Esophagus (tissue), 2 donors: Measurements from ENCODE around the gene SLC37A1. TPM values are rescaled to one million over a fixed set of nuclear protein-coding genes. Genes with fewer than 3 reads are reported as not detected.

ENCODE experiments used
- H3K27ac ChIP-seq, 2 donors: one replicate each; pipeline ENCODE4 v1.5.1; 2013; ENCODE audit warnings: low read depth in 2 of 2, mild to moderate bottlenecking in 2 of 2, inconsistent platforms in 1 of 2, low read length in 1 of 2, moderate library complexity in 1 of 2
- H3K27me3 ChIP-seq, 2 donors: one replicate each; pipeline ENCODE4 v1.6.1; 2013; ENCODE audit warnings: low read length in 2 of 2, control low read depth in 1 of 2, mild to moderate bottlenecking in 1 of 2; ENCODE audit not compliant: insufficient read depth in 2 of 2, control insufficient read depth in 1 of 2
- H3K36me3 ChIP-seq, 2 donors: one replicate each; pipeline ENCODE4 v1.6.1; 2013; ENCODE audit warnings: low read length in 1 of 2; ENCODE audit not compliant: control insufficient read depth in 2 of 2, insufficient read depth in 2 of 2
- H3K4me1 ChIP-seq, 2 donors: one replicate each; pipeline ENCODE4 v1.6.1; 2013; ENCODE audit warnings: low read length in 1 of 2; ENCODE audit not compliant: control insufficient read depth in 2 of 2, insufficient read depth in 2 of 2
- H3K4me3 ChIP-seq, 2 donors: one replicate each; pipeline ENCODE4 v1.5.1; 2013; ENCODE audit warnings: low read length in 2 of 2, mild to moderate bottlenecking in 2 of 2, low read depth in 1 of 2, moderate library complexity in 1 of 2
- H3K9me3 ChIP-seq, 2 donors: one replicate each; pipeline ENCODE4 v1.6.1; 2013; ENCODE audit warnings: mild to moderate bottlenecking in 2 of 2, low read depth in 1 of 2, low read length in 1 of 2, moderate library complexity in 1 of 2; ENCODE audit not compliant: control insufficient read depth in 2 of 2, insufficient read depth in 1 of 2
- WGBS, 2 donors: extraction: QIAGEN DNeasy Blood & Tissue Kit; methylation state at CpG; one replicate each; pipeline ENCODE4 v1.1.7; 2013; 5-methylcytosine and 5-hydroxymethylcytosine counted together
- polyA plus RNA-seq, 2 donors: library from polyadenylated mRNA; stranded (reverse); fragments of 200-250 nt; gene quantifications; one replicate each; pipeline ENCODE4 v1.2.3, GENCODE V29; 2013
- donor health status: healthy with polysubstance abuse.
- donor health status: Bipolar disorder and iron deficiency.

SLC37A1 gene
- 10 to 100 TPM; 12.4 to 14.1 TPM for polyA plus RNA-seq

DNA sequence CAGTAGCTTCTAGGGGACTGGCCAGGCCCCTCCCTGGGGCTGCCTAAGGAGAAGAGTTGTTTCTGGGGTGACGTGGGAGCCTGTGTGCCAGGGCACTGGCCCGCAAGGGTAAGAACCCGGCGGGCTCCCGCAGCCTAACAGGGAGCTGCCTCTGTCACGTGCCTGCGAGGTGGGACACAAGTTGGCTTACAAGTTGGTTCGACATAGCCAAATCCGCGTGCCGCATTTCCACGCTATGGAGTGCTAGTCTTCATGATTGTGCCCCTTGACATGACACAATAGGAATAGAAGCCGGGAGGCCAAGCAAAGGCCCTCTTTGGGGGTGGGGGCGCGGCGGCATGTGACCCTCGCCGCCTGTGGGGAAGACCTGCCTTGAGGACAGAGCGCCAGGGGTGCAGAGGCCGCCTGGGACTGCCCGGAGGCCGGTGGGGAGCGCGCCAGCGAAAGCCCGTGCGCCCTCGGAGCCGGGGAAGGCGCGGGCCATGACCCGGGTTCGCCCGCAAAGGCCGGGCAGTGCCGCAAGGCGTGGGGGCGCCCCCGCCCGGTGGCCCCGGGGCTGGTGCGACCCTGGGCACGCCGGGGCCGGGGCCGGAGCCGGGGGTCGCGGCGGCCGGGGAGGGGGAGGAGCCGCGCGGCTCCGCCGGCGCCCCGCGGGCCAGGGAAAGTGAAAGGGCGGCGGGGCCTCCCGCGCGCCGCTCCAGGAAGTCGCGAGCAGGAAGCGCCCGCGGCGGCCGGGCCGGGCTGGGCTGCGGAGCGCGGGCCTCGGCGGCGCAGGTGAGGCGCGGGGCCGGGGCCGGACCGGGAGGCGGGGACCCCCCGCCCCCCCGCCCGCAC, at the start of gene SLC37A1:
SLC37A1 (plus strand) TSS at position 702 of the 834 bp plus-strand sequence. CDS start 4,603 bp downstream, outside the sequence.
- Histone ChIP-seq H3K36me3 (no peaks in the 10 kb centered on the region), H3K27ac (peak within 1 kb of the TSS; percentile 68 to 74), H3K27me3 (no peaks in the 10 kb centered on the region), H3K9me3 (no peaks in the 10 kb centered on the region), H3K4me1 (peaks cover 0 to 10% of the 10 kb centered on the region in 2 donors), H3K4me3 (peak within 1 kb of the TSS; percentile 59 to 80)
- 13 to 16% methylated on average over 62 to 88 of the region's 88 CpGs for WGBS, 2 donors

DNA sequence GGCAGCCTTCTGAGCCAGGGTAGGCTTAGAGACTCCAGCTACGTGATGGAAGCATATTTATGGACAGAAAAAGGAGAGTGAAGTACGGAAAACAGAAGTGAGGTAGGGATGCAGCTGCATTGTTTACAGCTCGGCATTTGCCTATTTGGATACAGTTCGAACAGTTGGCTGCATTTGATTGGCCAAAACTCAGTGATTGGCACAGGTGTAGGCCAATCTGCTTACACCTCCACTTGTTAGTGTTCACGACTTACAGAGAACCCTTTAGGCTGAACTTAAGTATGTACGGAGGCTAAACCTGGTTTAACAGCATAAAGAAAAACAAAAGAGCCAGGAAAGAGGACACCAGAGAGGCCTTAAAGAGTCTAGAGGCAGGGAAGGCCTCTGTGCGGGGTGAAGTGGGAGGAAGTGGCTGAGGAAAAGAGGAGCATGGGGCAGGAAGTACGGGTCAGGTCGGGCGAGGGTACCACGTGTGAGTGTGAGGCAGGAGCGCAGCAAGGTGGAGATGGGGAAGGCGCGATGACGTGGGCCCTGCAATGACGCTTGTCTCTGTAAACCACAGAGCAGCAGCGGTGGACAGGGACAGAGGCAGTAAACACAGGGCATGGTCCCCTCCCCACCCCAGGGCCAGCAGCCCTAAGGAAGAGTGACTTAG, 49.7 kb upstream of the SLC37A1 start:
- H3K27me3 ChIP-seq, result no peaks in the 10 kb centered on the region
- H3K4me1 ChIP-seq, result peaks cover 0 to 5% of the 10 kb centered on the region in 2 donors
- H3K36me3 ChIP-seq, result no peaks in the 10 kb centered on the region
- no peak overlapping the region for H3K4me3 ChIP-seq
- no peaks in the 10 kb centered on the region for H3K9me3 ChIP-seq
- no peak overlapping the region for H3K27ac ChIP-seq
- 65 to 75% methylated on average over 17 of the region's 17 CpGs for WGBS, 2 donors

- Histone ChIP-seq H3K27me3 (no peaks in the 10 kb centered on the region), H3K36me3 (no peaks in the 10 kb centered on the region), H3K4me1 (peaks cover 0 to 5% of the 10 kb centered on the region in 2 donors), H3K27ac (no peak overlapping the region), H3K9me3 (no peaks in the 10 kb centered on the region), H3K4me3 (no peak overlapping the region)
- WGBS, 2 donors, result 42 to 54% methylated on average over 8 of the region's 8 CpGs
These were observed 48.4 kb upstream of the SLC37A1 start for GRCh38 chr21:42465008-42465802.

DNA sequence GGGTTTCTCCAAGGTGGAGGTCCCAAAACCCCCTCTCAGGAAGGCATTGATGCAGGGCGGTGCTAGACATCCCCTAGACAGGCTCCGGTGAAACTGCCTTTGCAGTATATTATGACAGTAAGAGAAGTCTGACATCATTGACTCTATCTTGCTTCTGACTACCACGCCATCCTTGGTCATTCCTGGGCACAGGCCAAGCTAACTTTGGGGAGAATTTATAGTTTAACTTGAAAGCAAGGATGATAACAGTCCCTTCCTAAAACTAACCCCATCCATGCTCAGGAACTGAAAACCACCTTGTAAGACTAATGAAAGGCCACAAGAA, 47.9 kb upstream of the SLC37A1 start:
- Histone ChIP-seq H3K36me3 (no peaks in the 10 kb centered on the region), H3K4me1 (peaks cover 0 to 4% of the 10 kb centered on the region in 2 donors), H3K27ac (no peak overlapping the region), H3K9me3 (no peaks in the 10 kb centered on the region), H3K27me3 (no peaks in the 10 kb centered on the region), H3K4me3 (no peak overlapping the region)
- 81 to 88% methylated on average over 3 of the region's 3 CpGs for WGBS, 2 donors

DNA sequence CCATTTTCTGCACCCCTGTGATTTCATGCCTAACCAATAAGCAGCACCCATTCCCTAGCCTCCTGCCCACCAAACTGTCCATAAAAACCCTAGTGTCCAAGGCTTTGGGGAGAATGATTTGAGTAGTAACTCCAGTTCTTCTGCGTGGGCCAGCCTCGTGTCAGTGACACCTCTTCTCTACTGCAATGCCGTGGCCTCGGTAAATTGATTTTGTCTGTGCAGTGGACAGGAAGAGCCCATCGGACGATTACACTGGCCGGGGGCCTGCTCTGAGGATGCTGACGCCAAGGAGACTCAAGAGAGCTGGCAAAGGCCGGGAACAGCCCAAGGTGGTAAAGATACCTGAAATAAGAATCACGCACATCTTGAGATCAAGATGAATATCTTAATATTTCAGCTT, 47.0 kb upstream of the SLC37A1 start:
- Histone ChIP-seq H3K4me3 (no peak overlapping the region), H3K4me1 (peaks cover 0 to 4% of the 10 kb centered on the region in 2 donors), H3K27me3 (no peaks in the 10 kb centered on the region), H3K27ac (no peak overlapping the region), H3K36me3 (no peaks in the 10 kb centered on the region), H3K9me3 (no peaks in the 10 kb centered on the region)
- 93% methylated on average over 10 of the region's 10 CpGs for whole genome bisulfite sequencing, 2 donors

DNA sequence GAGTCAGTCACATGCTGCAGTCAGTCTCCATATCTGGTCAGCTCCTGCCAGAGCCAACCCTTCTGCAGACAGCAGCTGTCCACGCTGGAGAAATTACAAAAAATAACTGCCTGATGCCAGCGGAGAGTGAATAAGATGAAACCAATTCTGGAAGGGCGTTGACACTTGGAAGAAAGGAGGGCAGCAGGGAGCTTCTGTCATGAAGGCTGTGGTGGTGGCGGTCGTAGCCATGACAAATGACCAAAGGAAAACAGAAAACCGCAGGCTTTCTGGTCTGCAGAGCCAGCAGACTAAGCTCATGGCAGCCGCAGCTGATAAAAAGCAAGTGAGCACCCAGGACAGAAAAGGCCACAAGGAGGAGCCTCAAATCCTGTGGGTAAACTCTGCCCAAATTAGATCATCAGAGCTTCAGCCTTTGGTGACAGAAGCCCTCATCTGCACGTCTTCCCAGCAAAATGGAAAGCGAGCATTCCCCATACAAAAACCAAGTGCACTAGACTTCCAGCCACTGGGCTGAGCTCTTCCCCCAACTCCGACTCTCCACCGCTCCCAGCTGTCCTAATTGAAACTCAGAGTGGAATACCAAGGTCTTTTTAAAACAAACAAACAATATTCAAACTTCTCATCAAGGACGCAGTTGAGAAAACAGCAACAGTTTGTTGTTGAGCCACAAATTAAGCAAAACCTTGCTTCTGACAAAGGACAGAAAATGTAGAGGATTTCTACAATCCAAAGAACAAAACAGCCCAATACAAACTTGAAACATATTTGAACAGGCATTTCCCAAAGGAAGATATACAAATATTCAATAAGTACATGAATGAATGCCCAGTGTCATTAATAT, 46.3 kb upstream of the SLC37A1 start:
- Histone ChIP-seq H3K27me3 (no peaks in the 10 kb centered on the region), H3K9me3 (no peaks in the 10 kb centered on the region), H3K36me3 (no peaks in the 10 kb centered on the region), H3K4me3 (no peak overlapping the region), H3K27ac (no peak overlapping the region), H3K4me1 (peaks cover 0 to 4% of the 10 kb centered on the region in 2 donors)
- WGBS, 2 donors, result 55 to 57% methylated on average over 12 of the region's 12 CpGs

- Histone ChIP-seq H3K27me3 (no peaks in the 10 kb centered on the region), H3K9me3 (no peaks in the 10 kb centered on the region), H3K4me1 (peaks cover 0 to 4% of the 10 kb centered on the region in 2 donors), H3K36me3 (no peaks in the 10 kb centered on the region), H3K27ac (no peak overlapping the region), H3K4me3 (no peak overlapping the region)
- WGBS, 2 donors, result 47 to 56% methylated on average over 6 of the region's 6 CpGs
These were observed 45.0 kb upstream of the SLC37A1 start for GRCh38 chr21:42468491-42469131.

GRCh38 chr21:42469272-42469671, 44.4 kb upstream of the SLC37A1 start:
- Histone ChIP-seq H3K36me3 (no peaks in the 10 kb centered on the region), H3K4me1 (peaks cover 0 to 9% of the 10 kb centered on the region in 2 donors), H3K9me3 (no peaks in the 10 kb centered on the region), H3K27me3 (no peaks in the 10 kb centered on the region), H3K4me3 (no peak overlapping the region), H3K27ac (no peak overlapping the region)
- WGBS, 2 donors, result 60 to 64% methylated on average over 2 of the region's 2 CpGs
